ENCODE results near the gene MCHR1. TPM values are rescaled to one million over a fixed set of nuclear protein-coding genes. Genes with fewer than 3 reads are reported as not detected.

Gene MCHR1
- total and polyA plus RNA-seq, 2 of the 4 experiments (the other 2 are of a cell fraction) = 1.4 to 3.2 TPM

DNA sequence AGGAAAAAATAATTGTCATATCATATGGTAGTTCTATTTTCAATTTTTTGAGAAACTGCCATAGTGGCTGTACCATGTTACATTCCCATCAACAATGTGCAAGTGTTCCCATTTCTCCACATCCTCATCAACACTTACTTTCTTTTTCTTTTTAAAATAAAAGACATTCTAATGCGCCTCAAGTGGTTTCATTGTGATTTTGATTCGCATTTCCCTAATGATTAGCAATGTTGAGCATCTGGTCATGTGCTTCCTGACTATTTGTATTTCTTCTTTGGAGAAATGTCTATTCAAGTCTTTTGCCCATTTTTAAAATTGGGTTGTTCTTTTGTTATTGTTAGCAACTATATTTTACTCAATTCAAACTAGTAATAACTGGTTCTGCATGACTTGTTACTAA is 8.4 kb downstream of the MCHR1 start:
- ChIA-PET CTCF (interaction anchor here (0.6 kb wide), 1 partner anchor 131 kb away, joined by 6 read pairs; no protein-coding TSS in a partner anchor), POLR2A (ENCODE audit: unreplicated experiment) (no interaction called here)
- Histone ChIP-seq H3K27me3 (ENCODE audit: control insufficient read depth, insufficient read depth, low read length) (no peaks in the 10 kb centered on the region), H3K18ac (ENCODE audit: low read depth, low read length) (no peak overlapping the region), H4K91ac (ENCODE audit: insufficient read depth, low read depth, low read length) (no peak overlapping the region), H3K4me1 (ENCODE audit: control insufficient read depth, insufficient read depth, low read length) (no peaks in the 10 kb centered on the region), H4K5ac (ENCODE audit: low read depth, low read length) (no peak overlapping the region), H3K9ac (ENCODE audit: low read depth, low read length) (no peak overlapping the region), H3K9me3 (ENCODE audit: control insufficient read depth, insufficient read depth, low read length) (no peaks in the 10 kb centered on the region), H2AK5ac (ENCODE audit: low read depth, low read length) (no peak overlapping the region), H3K27ac (ENCODE audit: insufficient read depth, low read length) (no peak overlapping the region), H3K4ac (ENCODE audit: low read depth, low read length) (no peak overlapping the region), H2BK120ac (ENCODE audit: low read depth, low read length) (no peak overlapping the region), H4K20me1 (ENCODE audit: insufficient read depth, low read length) (no peaks in the 10 kb centered on the region), H2BK20ac (ENCODE audit: low read depth, low read length) (no peak overlapping the region), H3K23ac (ENCODE audit: low read depth, low read length) (no peak overlapping the region), H2AK9ac (replicated peaks; ENCODE audit: low read depth, low read length, poor library complexity) (no peak overlapping the region), H3K4me3 (ENCODE audit: insufficient read depth, low read depth, low read length) (no peak overlapping the region), H2BK15ac (ENCODE audit: low read depth, low read length) (no peak overlapping the region), H3K79me1 (ENCODE audit: low read depth in 1 of 2, low read length in 2 of 2) (no peaks in the 10 kb centered on the region), H3K4me2 (ENCODE audit: low read depth, low read length) (no peak overlapping the region), H3K56ac (ENCODE audit: extremely low read depth, insufficient read depth, low read length) (no peak overlapping the region), H3K14ac (replicated peaks; ENCODE audit: low read depth, low read length) (no peak overlapping the region), H3K36me3 (ENCODE audit: control insufficient read depth, insufficient read depth, low read length) (no peaks in the 10 kb centered on the region), H2BK5ac (ENCODE audit: low read depth, low read length, poor library complexity, severe bottlenecking) (no peak overlapping the region), H3K9me1 (ENCODE audit: insufficient read depth, low read length) (no peaks in the 10 kb centered on the region), H2AFZ (replicated peaks; ENCODE audit: low read length, poor library complexity) (no peak overlapping the region), H4K8ac (ENCODE audit: low read depth in 2 of 2, low read length in 2 of 2) (no peak overlapping the region)
- dilution Hi-C loops (cut with HindIII; ENCODE audit: low sequenced_read_pairs, unreplicated experiment) (no loop called here), in situ Hi-C loops (cut with MboI; ENCODE audit: low sequenced_read_pairs) (no loop called here), intact Hi-C loops (cut with micrococcal nuclease) (no loop called here)
- TF ChIP-seq RFX5 (IDR thresholded peaks at IDR 0.05; ENCODE audit: low read depth, low read length) = no peak
- no peak for TF ChIP-seq MXI1 (IDR thresholded peaks at IDR 0.05; ENCODE audit: borderline replicate concordance, low read depth, low read length)
- TF ChIP-seq POLR2A (IDR thresholded peaks at IDR 0.05; ENCODE audit: low read depth, low read length) = no peak
- TF ChIP-seq RCOR1 (IDR thresholded peaks at IDR 0.05; ENCODE audit: insufficient replicate concordance, low read length) = no peak
- no peak for TF ChIP-seq SMC3 (IDR thresholded peaks at IDR 0.05; ENCODE audit: low read depth, low read length)
- TF ChIP-seq, protein P1, sequence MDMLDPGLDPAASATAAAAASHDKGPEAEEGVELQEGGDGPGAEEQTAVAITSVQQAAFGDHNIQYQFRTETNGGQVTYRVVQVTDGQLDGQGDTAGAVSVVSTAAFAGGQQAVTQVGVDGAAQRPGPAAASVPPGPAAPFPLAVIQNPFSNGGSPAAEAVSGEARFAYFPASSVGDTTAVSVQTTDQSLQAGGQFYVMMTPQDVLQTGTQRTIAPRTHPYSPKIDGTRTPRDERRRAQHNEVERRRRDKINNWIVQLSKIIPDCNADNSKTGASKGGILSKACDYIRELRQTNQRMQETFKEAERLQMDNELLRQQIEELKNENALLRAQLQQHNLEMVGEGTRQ (IDR thresholded peaks at IDR 0.05; ENCODE audit: low read depth, low read length) = no peak
- no peak for TF ChIP-seq CEBPB (IDR thresholded peaks at IDR 0.05; ENCODE audit: low read depth, low read length)
- TF ChIP-seq MAFK (IDR thresholded peaks at IDR 0.05; ENCODE audit: low read depth, low read length) = no peak
- no peak for TF ChIP-seq RAD21 (IDR thresholded peaks at IDR 0.05; ENCODE audit: low read length)
- no peak for TF ChIP-seq ELK1 (IDR thresholded peaks at IDR 0.05; ENCODE audit: borderline replicate concordance, low read depth, low read length)
- no peak for TF ChIP-seq MAZ (IDR thresholded peaks at IDR 0.05; ENCODE audit: borderline replicate concordance, low read depth, low read length)
- TF ChIP-seq FOS (IDR thresholded peaks at IDR 0.05; ENCODE audit: low read depth, low read length) = no peak
- no peak for TF ChIP-seq CHD1 (IDR thresholded peaks at IDR 0.05; ENCODE audit: low read depth, low read length)
- no peak for TF ChIP-seq CTCF (conservative IDR thresholded peaks at IDR 0.05; ENCODE audit: low read depth, low read length)
- TF ChIP-seq NFE2L2 (IDR thresholded peaks at IDR 0.05; ENCODE audit: low read depth, low read length) = no peak
- no peak for TF ChIP-seq BHLHE40 (IDR thresholded peaks at IDR 0.05; ENCODE audit: low read depth, low read length)
- ATAC-seq (ENCODE audit: low read depth) (no peak), DNase-seq (no peak)
- no CpG with 5 or more reads among the region's 2 CpGs for WGBS, 2 experiments (ENCODE audit: extremely low coverage in 2 of 2, insufficient read length in 1 of 2)
- no TSS peak for BruUV-seq (replicated peaks)
